Measurements from ENCODE around the gene LRRC8C.

DNA sequence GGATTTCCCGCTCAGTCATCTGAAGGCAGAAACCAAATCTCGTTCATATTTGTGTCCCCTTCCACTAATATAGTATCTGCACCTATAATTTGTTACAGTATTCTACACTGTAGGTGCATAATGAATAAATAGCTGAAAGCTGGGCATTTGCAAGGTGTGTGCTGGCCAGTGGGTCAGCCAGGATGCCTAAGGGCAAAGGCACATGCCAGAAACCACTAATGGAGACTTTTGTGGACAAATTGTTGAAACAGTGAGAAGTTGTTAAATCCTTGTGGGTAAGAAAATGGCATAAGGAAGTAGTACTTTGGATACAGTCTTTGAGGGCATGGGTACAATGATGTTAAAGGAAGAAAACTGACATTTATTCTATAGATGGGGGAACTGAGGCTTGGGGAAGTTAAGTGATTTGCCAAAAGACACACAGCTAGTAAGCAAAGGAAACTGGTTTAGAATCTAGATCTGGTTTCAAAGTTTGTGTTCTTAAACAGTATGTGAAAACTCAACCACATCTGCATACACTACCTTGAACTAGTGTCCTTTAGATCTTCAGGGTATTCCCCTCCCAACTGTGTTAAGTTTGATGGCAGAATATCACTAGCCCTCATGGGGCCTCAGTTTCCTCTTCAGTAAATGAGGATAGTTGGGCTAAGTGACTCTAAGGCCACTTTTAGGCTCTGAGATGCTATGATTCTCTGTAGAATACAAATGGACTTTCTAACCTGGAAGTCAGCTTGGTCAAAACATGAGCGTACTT lies 26.5 kb upstream of the LRRC8C start:
- no peak for TF ChIP-seq EZH2 (IDR thresholded peaks at IDR 0.05)
- no peak for TF ChIP-seq POLR2AphosphoS5 (IDR thresholded peaks at IDR 0.05; ENCODE audit: borderline replicate concordance, low read depth, low read length)
